Stimulated activated CD4-positive, alpha-beta T cell treated with anti-CD3 and anti-CD28 coated beads, Interleukin-1b, Interleukin-23, amount 100 ng/mL, for 1 hour (primary cell): ENCODE results near the gene ZNFX1.

Source experiments
- DNase-seq, 2 donors: peaks; one replicate each; pipeline ENCODE4 v3.0.0-alpha.2; 2020; ENCODE audit warnings: low read depth in 2 of 2

Gene ZNFX1

DNA sequence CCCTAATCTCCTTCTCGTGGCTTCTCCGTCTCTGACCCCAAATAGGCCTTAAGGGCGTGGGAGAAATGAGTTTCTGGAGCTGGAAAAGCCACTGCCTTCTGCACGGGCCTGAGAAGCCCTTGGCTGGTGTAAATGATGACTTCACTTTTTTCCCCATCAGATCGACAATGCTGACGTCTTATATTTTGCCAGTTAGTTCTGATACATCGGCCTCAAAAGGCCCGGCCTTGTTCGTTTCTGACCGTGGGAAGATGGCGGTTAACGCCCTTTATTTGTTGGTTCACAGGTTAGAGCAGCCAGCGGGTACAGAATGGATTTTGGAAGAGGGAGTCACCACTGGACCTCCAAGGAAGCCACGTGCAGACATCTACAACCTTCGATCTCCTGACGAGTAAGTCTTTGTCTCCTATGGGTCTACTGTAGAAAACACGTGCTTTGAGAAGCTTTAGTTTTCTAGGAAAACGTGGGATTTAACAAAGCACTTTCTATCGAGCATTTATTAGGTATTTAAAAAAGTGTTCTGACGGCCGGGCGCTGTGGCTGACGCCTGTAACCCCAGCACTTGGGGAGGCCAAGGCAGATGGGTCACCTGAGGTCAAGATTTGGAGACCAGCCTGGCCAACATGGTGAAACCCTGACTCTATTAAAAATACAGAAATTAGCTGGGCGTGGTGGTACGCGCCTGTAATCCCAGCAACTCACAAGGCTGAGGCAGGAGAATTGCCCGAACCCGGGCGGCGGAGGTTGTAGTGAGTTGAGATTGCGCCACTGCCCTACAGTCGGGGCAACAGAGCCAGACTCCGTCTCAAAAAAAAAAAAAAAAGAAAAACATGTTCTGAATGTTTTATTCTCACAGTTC lies 1.2 kb upstream of the ZNFX1 start:
- DNase-seq, result no peak

DNA sequence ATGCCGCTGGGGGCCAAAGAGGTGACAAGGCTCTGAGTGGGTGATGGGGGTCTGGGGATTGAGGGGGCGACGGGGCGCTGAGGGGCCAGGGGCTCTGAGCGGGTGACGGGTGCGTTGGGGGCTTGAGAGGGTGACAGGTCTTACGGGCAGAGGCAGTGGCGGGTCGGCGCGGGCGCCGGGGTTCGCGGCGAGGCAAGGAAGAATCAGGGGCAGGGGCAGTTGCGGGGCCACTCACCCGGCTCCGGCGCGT lies 146 bp downstream of the ZNFX1 start:
- DNase-seq, result no peak

DNA sequence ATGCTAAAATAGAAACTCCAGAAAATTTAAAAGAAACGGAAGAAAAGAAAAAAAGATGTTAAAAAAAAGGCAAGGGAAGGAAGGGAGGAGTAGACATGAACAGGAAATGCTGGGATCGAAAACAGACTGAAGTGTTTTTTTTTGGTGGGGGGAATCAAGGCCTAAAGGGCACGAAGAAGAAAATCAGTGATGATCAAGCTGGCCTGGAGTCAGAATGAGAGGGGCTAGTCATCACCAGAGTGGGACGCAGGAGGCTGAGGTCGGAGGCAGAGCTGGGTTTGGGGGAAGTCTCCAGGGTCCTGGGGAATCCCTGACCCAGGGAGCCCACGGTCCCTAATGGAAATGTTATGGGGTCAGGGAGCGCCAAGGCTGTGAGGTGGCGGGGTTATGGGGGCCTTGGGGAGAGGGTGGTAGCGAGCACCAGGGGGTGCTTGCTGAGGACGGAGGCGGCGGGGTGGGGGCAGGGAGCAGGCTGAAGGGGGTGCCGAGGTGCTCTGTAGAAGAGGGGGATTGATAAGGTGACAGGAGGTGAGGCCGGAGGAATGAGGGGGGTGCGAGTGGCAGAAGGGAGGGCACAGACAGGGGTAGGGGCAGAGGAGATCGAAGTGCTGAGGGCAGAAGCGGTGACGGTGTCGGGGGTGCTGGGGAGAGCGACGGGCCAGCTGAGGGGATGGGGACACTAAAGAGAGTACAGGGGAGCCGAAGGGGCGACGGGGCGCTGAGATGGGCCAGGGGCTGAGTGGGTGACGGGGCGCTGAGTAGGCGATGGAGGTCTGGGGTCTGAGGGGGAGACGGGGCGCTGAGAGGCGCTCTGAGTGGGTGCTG lies 684 bp downstream of the ZNFX1 start:
- DNase-seq, result no peak

DNA sequence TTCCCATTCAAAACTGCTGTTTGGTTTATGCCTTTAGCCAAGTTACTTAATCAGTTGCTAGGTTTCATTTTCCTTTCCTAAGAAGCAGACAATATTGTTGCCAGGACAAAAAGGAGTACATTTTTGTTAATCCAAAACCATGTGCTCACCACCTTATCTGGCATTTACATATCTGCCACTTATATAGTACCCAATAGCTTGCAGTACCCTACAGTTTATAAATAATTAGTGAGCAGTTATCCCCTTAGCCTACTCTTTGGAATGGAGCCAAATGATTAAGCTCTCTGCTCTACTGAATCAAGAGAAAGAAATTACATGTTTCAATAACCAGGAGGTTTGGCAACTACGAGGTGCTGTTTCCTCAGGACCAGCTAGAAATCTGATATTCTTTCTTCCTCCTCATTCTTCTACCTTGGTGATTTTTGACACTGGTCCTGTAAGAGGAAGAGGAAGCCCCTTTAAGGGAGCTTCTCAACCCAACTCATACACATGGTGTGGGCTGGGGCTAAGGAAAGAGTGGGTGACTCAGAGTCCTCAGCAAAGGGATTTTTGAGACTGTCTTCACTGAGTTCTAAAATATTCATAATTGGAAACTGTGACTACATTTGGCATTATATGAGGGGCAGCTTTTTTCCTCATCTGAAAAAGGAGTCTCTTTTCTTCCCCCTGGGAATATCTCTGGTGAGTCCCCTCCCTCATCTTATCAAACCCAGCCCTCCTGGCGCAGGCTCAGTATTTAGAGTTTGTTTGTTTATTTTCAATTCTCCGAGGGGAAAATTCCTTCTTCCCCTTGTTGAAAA lies 1.5 kb downstream of the ZNFX1 start:
- peak in 1 of 2 donors; percentile 14 for DNase-seq

DNA sequence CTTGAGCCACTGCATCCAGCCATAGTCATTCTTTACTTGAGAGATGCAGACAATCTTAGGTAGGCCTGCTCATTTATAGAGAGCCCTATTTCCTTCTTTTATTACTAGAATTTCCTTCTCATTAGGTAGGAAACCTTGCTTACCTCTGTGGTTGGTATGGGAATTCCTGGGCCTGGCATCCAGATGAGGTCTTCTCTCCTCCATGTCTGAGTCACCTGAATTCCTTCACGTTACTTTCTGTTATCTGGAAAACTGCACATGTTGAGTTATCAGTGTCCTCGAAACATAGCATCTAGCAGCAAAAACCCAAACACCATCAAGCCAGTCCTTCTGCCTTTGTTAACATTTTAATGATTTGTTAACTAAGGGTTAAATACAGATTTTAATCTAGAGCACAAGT lies 2.2 kb downstream of the ZNFX1 start:
- DNase-seq, result no peak

DNA sequence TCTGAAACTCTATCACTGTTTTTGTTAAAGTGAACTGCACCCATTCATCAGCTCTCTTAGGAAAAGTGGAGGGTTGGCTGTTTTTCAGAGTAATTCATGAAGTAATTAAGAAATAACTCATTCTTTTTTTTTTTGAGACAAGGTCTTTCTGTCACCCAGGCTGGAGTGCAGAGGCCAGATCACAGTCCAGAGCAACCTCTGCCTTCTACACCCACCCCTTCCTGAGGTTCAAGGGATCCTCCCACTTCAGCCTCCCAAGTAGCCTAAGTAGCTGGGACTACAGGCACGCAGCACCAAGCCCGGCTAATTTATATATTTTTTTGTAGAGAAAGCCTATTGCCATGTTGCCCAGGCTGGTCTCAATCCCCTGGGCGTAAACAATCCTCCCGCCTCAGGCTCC lies 2.6 kb downstream of the ZNFX1 start:
- no peak for DNase-seq

DNA sequence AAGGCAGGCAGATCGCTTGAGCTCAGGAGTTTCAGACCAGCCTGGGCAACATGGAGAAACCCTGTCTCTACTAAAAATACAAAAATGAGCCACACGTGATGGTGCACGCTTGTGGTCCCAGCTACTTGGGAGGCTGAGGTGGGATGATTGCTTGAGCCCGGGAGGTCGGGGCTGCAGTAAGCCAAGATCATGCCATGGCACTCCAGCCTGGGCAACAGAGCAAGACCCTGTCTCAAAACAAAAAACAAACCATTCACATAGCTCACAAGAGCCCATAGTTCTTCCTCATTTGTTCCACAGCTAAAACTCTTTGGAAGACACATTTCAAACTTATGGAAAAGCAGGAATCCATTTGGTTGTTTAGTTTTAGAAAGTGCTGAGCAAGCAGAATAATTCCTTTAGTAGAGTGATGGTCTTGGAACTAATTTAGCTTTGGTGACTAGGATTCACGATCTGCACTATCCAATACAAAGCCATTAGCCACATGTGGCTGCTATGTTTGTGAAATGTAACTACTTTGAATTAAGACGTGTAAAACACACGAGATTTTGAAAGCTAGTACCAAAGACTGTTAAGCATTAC lies 4.1 kb downstream of the ZNFX1 start:
- DNase-seq, result no peak

DNA sequence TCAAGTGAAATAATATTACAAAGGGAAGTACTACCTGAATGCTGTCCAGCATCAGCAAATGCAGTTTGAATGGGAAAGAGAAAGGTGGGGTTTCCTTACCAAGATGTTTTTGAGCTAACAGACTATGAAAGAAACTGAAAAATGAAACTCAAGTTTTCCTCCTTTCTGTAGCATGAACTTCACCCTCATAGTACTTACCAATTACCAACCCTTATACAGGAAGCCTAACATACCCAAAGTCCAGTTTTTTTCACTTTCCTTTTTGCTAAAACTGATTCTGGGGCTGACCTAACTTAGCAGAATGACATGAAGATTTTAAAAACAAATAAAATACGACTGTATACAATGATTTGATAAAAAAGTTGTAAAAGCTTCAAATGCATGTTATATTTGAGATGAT lies 5.2 kb downstream of the ZNFX1 start:
- DNase-seq, result no peak

DNA sequence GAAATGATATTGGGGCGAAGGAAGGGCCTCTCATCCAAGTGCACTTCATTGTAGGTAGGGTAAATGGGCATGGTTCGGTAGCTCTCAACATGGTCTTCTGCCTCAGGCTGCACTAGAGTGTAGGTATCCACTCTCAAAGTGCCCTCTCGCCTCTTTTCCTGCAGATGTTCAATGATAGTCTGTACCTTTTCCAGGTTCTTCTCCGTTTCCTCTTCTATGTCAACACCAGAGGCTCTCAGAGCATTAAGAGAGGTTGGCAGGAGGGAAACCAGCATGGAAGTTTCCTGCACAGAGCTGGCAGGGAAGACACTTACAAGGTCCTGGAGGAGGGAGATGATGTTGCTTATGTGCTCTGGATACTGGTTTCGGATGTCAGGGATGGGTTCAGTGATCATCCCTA lies 7.1 kb downstream of the ZNFX1 start:
- no peak for DNase-seq

DNA sequence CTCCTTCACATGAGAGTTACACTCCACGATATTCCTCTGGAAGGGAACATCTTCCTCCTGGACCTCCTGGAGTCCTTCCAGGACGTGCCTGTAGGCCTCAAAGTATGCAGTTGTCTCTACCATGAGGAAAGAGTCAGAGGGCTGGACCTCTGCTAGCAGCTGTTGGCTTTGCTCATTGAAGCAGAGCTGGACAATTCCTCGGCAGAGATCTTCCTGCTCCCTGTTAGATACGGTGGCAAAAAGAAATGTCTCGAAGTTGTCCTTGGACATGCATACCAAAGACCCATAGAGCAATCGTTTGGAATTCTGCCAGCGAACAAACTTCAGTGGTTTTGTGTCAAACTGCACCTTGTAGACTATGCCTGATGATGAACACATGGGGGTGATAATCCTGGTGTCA lies 7.7 kb downstream of the ZNFX1 start:
- DNase-seq, result no peak

DNA sequence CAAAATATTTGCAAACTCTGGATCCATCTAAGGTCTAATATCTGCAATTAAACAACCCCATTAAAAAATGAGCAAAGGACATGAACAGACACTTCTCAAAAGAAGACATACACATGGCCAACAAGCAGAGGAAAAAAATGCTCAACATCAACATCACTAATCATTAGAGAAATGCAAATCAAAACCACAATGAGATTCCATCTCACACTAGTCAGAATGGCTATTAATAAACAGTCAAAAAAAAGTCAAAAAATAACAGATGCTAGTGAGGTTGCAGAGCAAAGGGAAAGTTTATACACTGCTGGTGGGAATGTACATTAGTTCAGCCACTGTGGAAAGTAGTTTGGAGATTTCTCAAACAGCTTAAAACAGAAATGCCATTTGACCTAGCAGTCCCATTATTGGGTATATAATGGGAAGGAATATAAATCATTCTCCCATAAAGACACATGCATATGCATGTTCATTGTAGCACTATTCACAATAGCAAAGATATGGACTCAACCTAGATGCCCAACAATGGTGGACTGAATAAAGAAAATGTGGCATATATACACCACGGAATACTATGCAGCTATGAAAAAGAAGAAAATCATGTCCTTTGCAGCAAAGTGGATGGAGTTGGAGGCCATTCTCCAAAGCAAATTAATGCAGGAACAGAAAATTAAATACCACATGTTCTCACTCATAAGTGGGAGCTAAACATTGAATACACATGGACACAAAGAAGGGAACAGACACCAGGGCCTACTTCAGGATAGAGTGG lies 9.1 kb downstream of the ZNFX1 start:
- no peak for DNase-seq

DNA sequence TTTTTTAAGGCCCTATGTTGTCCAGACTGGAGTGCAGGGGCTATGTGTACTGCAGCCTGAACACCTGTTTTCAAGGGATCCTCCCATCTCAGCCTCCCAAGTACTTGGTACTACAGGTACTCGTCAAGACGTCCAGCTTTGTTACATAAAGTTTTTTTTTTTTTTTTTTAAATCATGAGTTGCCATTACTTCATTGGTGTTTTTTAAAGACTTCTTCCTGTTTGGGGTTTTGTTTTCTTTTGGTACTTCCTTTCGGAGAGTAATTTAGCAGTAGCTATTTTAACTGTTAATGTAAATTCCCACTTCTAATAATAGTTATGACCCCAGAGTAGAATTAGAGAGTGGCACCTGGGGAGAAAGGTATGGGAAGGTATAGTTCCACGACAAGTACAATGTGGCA lies 10.5 kb downstream of the ZNFX1 start:
- no peak for DNase-seq

DNA sequence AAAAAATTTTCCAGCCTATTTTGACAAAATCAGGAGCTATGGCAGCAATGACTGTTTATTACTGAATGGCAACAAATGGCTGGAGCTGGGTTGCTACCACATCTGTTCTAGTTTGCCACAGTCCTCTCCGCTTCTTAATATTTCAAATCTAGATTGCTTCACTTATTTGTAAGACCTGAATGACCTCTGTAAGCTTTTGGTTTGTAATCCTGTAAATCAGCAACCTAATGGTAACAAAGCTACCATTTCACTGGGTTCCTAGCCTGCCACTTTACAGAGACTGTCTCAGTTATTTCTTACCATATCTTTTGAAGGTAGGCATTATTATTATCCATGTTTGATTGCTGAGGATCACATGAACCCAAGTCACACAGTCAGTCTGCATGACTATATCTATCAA lies 15.4 kb downstream of the ZNFX1 start:
- DNase-seq, result no peak

DNA sequence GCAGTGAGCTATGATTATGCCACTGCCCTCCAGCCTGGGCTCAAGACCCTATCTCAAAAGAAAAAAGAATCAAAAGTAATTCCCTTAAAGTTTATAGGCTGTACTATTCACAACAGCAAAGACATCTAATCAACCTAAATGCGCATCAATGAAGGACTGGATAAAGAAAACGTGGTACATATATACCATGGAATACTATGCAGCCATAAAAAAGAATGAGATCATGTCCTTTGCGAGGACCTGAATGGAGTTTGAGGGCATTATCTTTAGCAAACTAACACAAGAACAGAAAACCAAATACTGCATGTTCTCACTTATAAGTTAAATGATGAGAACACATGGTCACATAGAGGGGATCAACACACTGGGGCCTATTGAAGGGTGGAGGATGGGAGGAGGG lies 16.7 kb downstream of the ZNFX1 start:
- DNase-seq, result no peak

DNA sequence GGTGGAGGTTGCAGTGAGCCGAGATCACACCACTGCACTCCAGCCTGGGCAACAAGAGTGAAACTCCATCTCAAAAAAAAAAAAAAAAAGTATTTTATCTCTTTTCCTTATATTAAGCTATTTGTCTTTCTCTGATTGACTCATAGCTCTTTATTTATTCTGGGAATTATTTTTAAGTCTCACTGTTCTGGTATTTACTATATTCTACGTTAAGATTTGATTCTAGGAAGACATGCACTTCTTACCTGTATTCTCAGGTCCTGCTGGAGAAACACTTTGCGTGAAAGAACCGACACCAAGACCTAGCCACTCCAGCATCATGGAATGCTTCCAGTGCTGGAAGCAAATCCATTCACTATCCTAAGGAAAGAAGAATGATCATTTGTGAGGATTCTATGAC lies 17.6 kb downstream of the ZNFX1 start:
- DNase-seq, result no peak

DNA sequence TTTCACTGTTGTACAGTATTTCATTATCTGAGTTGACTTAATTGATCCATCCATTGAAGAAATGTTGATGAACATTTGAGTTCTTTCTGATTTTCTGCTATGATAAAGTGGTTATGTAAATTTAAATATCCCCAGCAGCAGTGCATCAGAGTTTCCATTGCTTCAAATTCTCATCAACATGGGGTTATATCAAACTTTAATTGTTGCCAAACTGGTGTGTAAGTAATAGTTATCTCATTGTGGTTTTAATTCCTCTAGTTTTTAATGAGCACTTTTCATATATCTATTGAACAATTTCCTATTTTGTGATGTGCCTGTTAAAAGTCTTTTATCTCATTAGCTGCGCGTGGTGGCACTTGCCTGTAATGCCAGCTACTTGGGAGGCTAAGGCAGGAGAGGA lies 18.1 kb downstream of the ZNFX1 start:
- no peak for DNase-seq

DNA sequence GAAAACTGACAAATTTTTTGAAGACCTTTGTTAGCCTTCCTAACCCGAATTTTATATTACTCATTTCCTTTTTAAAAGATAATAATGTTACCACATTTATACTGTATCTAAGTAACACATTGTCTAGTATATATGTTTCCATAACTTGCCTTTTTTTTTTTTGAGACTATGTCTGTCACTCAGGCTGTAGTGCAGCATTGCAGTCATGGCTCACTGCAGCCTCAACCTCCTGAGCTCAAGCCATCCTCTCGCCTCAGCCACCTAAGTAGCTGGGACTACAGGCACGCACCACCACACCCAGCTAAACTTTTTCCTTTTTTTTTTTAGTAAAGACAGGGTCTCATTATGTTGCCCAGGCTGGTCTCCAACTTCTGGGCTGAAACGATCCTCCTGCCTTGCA lies 18.6 kb downstream of the ZNFX1 start:
- no peak for DNase-seq

DNA sequence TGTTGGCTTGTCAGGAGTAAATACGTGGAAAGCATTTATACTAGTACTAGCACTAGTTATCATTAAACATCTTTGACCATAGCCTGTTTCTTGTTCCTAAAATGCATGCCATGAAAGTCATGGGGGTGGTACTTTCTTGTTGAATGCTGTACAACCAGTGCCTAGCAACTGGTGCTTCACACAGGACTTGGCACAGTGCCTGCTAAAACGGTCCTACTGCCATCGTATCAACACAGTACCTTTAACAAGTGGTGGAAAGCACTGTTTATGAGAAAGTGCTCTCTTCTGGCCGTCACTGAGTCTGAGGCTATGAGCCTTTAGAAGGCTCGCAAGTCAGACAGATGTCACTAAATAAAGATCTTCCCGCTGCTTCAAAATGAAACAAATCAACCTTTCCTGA lies 21.6 kb downstream of the ZNFX1 start:
- no peak for DNase-seq

DNA sequence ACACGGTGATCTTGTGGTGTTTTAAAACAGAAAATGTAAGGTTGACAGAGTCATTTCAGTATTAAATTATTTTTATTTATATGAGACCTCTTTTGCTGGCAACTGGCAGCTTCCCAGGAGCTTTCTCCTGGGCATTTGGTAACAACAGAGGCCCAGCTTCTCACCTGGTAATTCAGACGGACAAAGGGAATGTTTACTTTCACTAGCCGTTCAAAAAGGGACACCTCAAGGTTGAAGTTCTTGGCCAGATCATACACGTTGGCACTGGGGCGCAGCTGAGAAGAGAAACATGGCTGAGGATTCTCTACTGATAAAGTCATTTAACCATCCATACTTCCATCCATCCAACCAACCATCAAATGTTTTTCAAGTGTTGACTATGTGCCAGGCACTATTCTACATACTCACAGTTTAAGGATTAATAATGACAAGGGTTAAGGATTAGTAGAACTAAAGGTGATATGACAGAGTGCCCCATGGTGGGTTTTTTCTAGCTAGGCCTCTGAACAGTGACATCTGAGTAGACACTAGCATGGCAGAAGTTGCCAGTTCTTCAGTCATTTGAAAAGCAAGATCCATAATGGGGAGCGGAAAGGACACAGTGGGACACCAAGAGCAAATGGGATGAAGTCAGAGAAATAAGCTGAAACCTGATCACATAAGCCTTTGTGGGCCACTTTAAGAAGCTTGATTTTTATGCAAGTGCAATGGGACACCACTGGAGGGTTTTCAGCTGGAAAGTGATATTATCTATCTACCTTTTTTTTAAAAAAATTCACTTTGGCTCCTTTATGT lies 25.1 kb downstream of the ZNFX1 start:
- no peak for DNase-seq

DNA sequence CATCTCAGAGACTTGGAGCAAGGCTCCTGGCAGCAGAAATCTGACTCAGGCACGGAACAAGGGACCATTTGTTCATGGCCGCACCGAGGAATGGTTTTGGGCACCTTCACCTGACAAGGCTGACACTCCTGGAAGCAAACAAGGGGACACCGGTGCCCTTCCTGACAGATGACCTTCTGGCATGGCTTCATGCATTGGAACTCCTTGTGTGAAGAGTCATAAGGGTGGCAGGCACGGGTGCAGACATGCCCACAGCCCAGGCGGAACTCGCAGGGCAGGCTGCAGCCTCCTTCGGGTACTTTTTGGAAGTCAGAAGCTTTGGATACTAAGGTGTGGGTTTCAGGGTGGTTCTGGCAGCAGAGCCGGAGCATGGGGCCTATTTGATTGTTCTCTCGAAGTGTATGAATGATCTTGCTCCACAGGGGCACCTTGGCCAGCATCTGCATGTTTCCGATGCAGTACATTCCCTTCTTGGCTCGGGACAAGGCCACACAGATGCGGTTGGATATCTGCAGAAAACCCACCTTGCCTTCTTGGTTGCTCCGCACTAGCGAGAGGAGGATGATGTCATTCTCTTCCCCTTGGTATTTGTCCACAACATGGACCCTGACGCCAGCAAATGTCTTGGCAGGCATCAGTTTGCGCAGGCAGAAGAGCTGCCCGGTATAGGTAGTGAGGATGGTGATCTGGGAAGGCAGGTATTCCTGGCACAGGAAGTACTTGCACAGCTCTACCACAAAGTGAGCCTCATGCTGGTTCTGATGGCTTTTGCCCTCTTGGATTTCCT lies 28.8 kb downstream of the ZNFX1 start:
- no peak for DNase-seq
